H1 (cell line): ENCODE measurements around the gene SPATS2L. TPM values are rescaled to one million over a fixed set of nuclear protein-coding genes. Genes with fewer than 3 reads are reported as not detected.

ENCODE experiments used
- CTCF ChIA-PET: fragments of 300-600 bp; sonication (Branson Sonifier 250); formaldehyde crosslinking; loops from one replicate; lab custom pipeline; 2021; ENCODE audit not compliant: partially characterized antibody; lab: Charles Lee
- POLR2A ChIA-PET: fragments of 300-600 bp; sonication (Branson Sonifier 250); formaldehyde crosslinking; loops from one replicate; lab custom pipeline; 2021; ENCODE audit warnings: inconsistent platforms; ENCODE audit not compliant: partially characterized antibody; lab: Charles Lee
- DNase-seq, 2 experiments: peaks; one replicate each; pipeline versions ENCODE4 v3.0.0 to v3.0.0-alpha.2; 2010 to 2022; ENCODE audit warnings: low spot score in 2 of 2, low read depth in 1 of 2, mixed read lengths in 1 of 2
- FAIRE-seq: peaks from 2 replicates; lab custom pipeline; 2011; peaks lifted over from hg19 to GRCh38; lab: Jason Lieb, UNC
- H2AFZ ChIP-seq: 2 replicates; pipeline ENCODE4 v1.8.1; 2012; ENCODE audit warnings: low read length, inconsistent platforms
- H2AK5ac ChIP-seq: 2 replicates; pipeline ENCODE4 v1.6.1; 2013; ENCODE audit warnings: low read depth, low read length
- H2BK120ac ChIP-seq: replicated peaks from 2 replicates; pipeline ENCODE3; 2013; ENCODE audit warnings: low read depth, low read length, inconsistent platforms
- H2BK12ac ChIP-seq: 2 replicates; pipeline ENCODE4 v1.6.1; 2013; ENCODE audit warnings: low read depth, low read length
- H2BK15ac ChIP-seq: 2 replicates; pipeline ENCODE4 v1.6.1; 2013; ENCODE audit warnings: low read length
- H2BK20ac ChIP-seq: 2 replicates; pipeline ENCODE4 v1.6.1; 2013; ENCODE audit warnings: low read length
- H2BK5ac ChIP-seq: 2 replicates; pipeline ENCODE4 v1.6.1; 2013; ENCODE audit warnings: low read depth, low read length
- H3K14ac ChIP-seq: 2 replicates; pipeline ENCODE4 v1.6.1; 2013; ENCODE audit warnings: inconsistent platforms; ENCODE audit not compliant: insufficient read length
- H3K18ac ChIP-seq: 2 replicates; pipeline ENCODE4 v1.6.1; 2013; ENCODE audit warnings: low read length; ENCODE audit errors: extremely low read depth
- H3K23ac ChIP-seq: 2 replicates; pipeline ENCODE4 v1.6.1; 2013; ENCODE audit warnings: inconsistent platforms; ENCODE audit not compliant: insufficient read length
- H3K23me2 ChIP-seq: 2 replicates; pipeline ENCODE4 v1.6.1; 2013; ENCODE audit warnings: low read depth, low read length
- H3K27ac ChIP-seq: 2 replicates; pipeline ENCODE4 v1.6.1; 2011; ENCODE audit warnings: low read depth, low read length, inconsistent platforms
- H3K27me3 ChIP-seq, 4 experiments: replicated peaks in 1 of 4; 1 replicate in 1 of 4; 2 replicates in 3 of 4; pipeline versions ENCODE4 v1.6.1 to v1.8.1; 2011 to 2013; ENCODE audit warnings: low read length in 3 of 4, mild to moderate bottlenecking in 3 of 4, inconsistent platforms in 2 of 4, mixed read lengths in 2 of 4, moderate library complexity in 1 of 4; ENCODE audit not compliant: control insufficient read depth in 3 of 4, insufficient read depth in 3 of 4; ENCODE audit errors: extremely low read depth in 1 of 4
- H3K36me3 ChIP-seq, 4 experiments: 2 replicates each; pipeline versions ENCODE4 v1.6.1 to v1.8.1; 2011 to 2013; ENCODE audit warnings: mild to moderate bottlenecking in 4 of 4, low read length in 3 of 4, moderate library complexity in 2 of 4, control low read depth in 1 of 4, inconsistent platforms in 1 of 4; ENCODE audit not compliant: insufficient read depth in 4 of 4, control insufficient read depth in 2 of 4
- H3K4ac ChIP-seq: replicated peaks from 2 replicates; pipeline ENCODE3; 2013; ENCODE audit warnings: low read length, low read depth, mixed read lengths, inconsistent platforms; ENCODE audit not compliant: insufficient read length
- H3K4me1 ChIP-seq, 4 experiments: replicated peaks in 1 of 4; 1 replicate in 1 of 4; 2 replicates in 3 of 4; pipeline versions ENCODE4 v1.6.1 to v1.8.1; 2011 to 2013; ENCODE audit warnings: low read length in 3 of 4, inconsistent platforms in 2 of 4, mixed read lengths in 1 of 4; ENCODE audit not compliant: insufficient read depth in 4 of 4, control insufficient read depth in 3 of 4
- H3K4me2 ChIP-seq, 2 experiments: 2 replicates each; pipeline versions ENCODE4 v1.6.1 to v1.8.1; 2011 to 2013; ENCODE audit warnings: low read depth in 2 of 2, low read length in 2 of 2, control low read depth in 1 of 2, inconsistent platforms in 1 of 2, mild to moderate bottlenecking in 1 of 2; ENCODE audit not compliant: insufficient read depth in 1 of 2
- H3K4me3 ChIP-seq, 4 experiments: fragments of 200-600, 300-600 bp in 1 of 4; sonication (generic), shearing (Covaris generic), sonication (Bioruptor Twin) in 1 of 4; 2 replicates each; pipeline versions ENCODE4 v1.5.1 to v1.8.1; 2011 to 2016; ENCODE audit warnings: low read length in 4 of 4, low read depth in 3 of 4, control low read depth in 2 of 4, inconsistent platforms in 2 of 4, mild to moderate bottlenecking in 2 of 4, mixed read lengths in 1 of 4, moderate library complexity in 1 of 4; ENCODE audit not compliant: insufficient read depth in 2 of 4; ENCODE audit errors: extremely low read depth in 1 of 4
- H3K56ac ChIP-seq: replicated peaks from 2 replicates; pipeline ENCODE3; 2013; ENCODE audit warnings: low read depth, mild to moderate bottlenecking, mixed read lengths, low read length, inconsistent platforms; ENCODE audit not compliant: insufficient read length
- H3K79me1 ChIP-seq: 2 replicates; pipeline ENCODE4 v1.6.1; 2013; ENCODE audit warnings: low read depth, low read length, control low read depth
- H3K79me2 ChIP-seq, 2 experiments: 2 replicates each; pipeline versions ENCODE4 v1.6.1 to v1.8.1; 2012 to 2013; ENCODE audit warnings: low read length in 2 of 2, mild to moderate bottlenecking in 2 of 2, inconsistent platforms in 1 of 2; ENCODE audit not compliant: insufficient read depth in 2 of 2, control insufficient read depth in 1 of 2
- H3K9ac ChIP-seq, 4 experiments: replicated peaks in 1 of 4; 1 replicate in 1 of 4; 2 replicates in 3 of 4; pipeline versions ENCODE4 v1.6.1 to v1.8.1; 2011 to 2013; ENCODE audit warnings: low read depth in 3 of 4, low read length in 3 of 4, control low read depth in 2 of 4, mild to moderate bottlenecking in 2 of 4, moderate library complexity in 2 of 4, inconsistent platforms in 1 of 4; ENCODE audit errors: extremely low read depth in 1 of 4
- H3K9me3 ChIP-seq, 2 experiments: 2 replicates each; pipeline versions ENCODE4 v1.6.1 to v1.8.1; 2012 to 2013; ENCODE audit warnings: mild to moderate bottlenecking in 2 of 2, moderate library complexity in 2 of 2, control low read depth in 1 of 2, inconsistent platforms in 1 of 2, low read depth in 1 of 2, low read length in 1 of 2, mixed read lengths in 1 of 2; ENCODE audit not compliant: insufficient read depth in 2 of 2
- H4K20me1 ChIP-seq, 2 experiments: replicated peaks in 1 of 2; 2 replicates each; pipeline versions ENCODE3 to v1.8.1; 2011 to 2013; ENCODE audit warnings: inconsistent platforms in 2 of 2, low read length in 2 of 2, mild to moderate bottlenecking in 1 of 2; ENCODE audit not compliant: insufficient read depth in 2 of 2, control insufficient read depth in 1 of 2
- H4K5ac ChIP-seq: 2 replicates; pipeline ENCODE4 v1.6.1; 2013; ENCODE audit warnings: low read length, low read depth, mixed read lengths, inconsistent platforms; ENCODE audit not compliant: insufficient read length
- H4K8ac ChIP-seq: 2 replicates; pipeline ENCODE4 v1.8.0; 2013; ENCODE audit warnings: mild to moderate bottlenecking, moderate library complexity, low read length, inconsistent platforms; ENCODE audit not compliant: insufficient read depth; ENCODE audit errors: extremely low read depth
- H4K91ac ChIP-seq: replicated peaks from 2 replicates; pipeline ENCODE3; 2013; ENCODE audit warnings: low read length, mixed read lengths, inconsistent platforms; ENCODE audit not compliant: insufficient read length
- BACH1 ChIP-seq: IDR thresholded peaks from 2 replicates; pipeline ENCODE4 v1.6.1; 2012; ENCODE audit warnings: low read length, improper control_type of control experiment
- MAX ChIP-seq: IDR thresholded peaks from 2 replicates; pipeline ENCODE4 v1.6.1; 2012; ENCODE audit warnings: inconsistent platforms
- SIN3A ChIP-seq, 2 experiments: IDR thresholded peaks in 1 of 2; conservative IDR thresholded peaks in 1 of 2; 2 replicates each; pipeline ENCODE4 v1.6.1; 2011 to 2012; ENCODE audit warnings: low read length in 2 of 2, improper control_type of control experiment in 1 of 2, low read depth in 1 of 2, mild to moderate bottlenecking in 1 of 2
- WGBS, 2 experiments: shearing (Covaris generic) in 1 of 2; methylation state at CpG; one replicate each; pipeline versions ENCODE4 v1.1.6 to v1.1.7; 2013 to 2015; ENCODE audit warnings: low lambda C conversion rate in 2 of 2, mixed read lengths in 2 of 2, inconsistent platforms in 1 of 2, low coverage in 1 of 2, missing lambda C conversion rate in 1 of 2; ENCODE audit not compliant: insufficient replicate concordance in 2 of 2, insufficient coverage in 1 of 2, insufficient read length in 1 of 2; ENCODE audit errors: extremely low coverage in 1 of 2, missing lambda C conversion rate in 1 of 2; 5-methylcytosine and 5-hydroxymethylcytosine counted together
- polyA plus RNA-seq, 7 experiments: library from polyadenylated mRNA; depleted of rRNA in 3 of 7; stranded (reverse) in 5 of 7; unstranded in 2 of 7; fragments of >200 nt in 5 of 7; fragments of 200-250 nt in 2 of 7; gene quantifications; 1 replicate in 5 of 7; 2 replicates in 1 of 7; 4 replicates in 1 of 7; pipeline versions ENCODE4 v1.2.1 to v1.2.3, GENCODE V29; 2011 to 2013; ENCODE audit warnings: missing spikeins in 2 of 7, mixed read lengths in 2 of 7
- total RNA-seq: library from RNA; stranded (reverse); fragmentation: NEBNext Ultra II Directional; extraction: Animal tissue kit (Norgen Biotek cat#: 25700); gene quantifications from 2 replicates; pipeline ENCODE4 v1.2.1, GENCODE V29; 2021

Gene SPATS2L
- total and polyA plus RNA-seq, 2 of the 8 experiments (the other 6 are each of a cell fraction or from before 2014, with no cell fraction given) = 67.3 to 189 TPM

- no peak overlapping the region for H3K4me2 ChIP-seq
- H3K79me1 ChIP-seq = no peaks in the 10 kb centered on the region
- no peak overlapping the region for H2AK5ac ChIP-seq
- TF ChIP-seq MAX (no peak), SIN3A (conservative IDR thresholded peaks at IDR 0.05 in 1 of 2, IDR thresholded peaks at IDR 0.05 in 1 of 2; ENCODE audit: low read depth in 1 of 2, low read length in 2 of 2) (no peak), BACH1 (no peak)
- TF ChIP-seq, all 59 proteins: peak for 0
- no peak overlapping the region for H3K4me3 ChIP-seq
- FAIRE-seq = no peak
- H3K14ac ChIP-seq = no peak overlapping the region
- ChIA-PET POLR2A (no interaction called here), CTCF (no interaction called here)
- H3K23me2 ChIP-seq = no peaks in the 10 kb centered on the region
- no peaks in the 10 kb centered on the region for H3K27me3 ChIP-seq
- no peaks in the 10 kb centered on the region for H3K79me2 ChIP-seq
- H2BK120ac ChIP-seq = no peak overlapping the region
- no peaks in the 10 kb centered on the region for H4K20me1 ChIP-seq
- H2BK15ac ChIP-seq = no peak overlapping the region
- no peak overlapping the region for H2BK12ac ChIP-seq
- no peak overlapping the region for H3K23ac ChIP-seq
- no peak overlapping the region for H4K91ac ChIP-seq
- no peaks in the 10 kb centered on the region; a peak in 1 of 7 replicates for H3K4me1 ChIP-seq
- H3K9ac ChIP-seq = no peak overlapping the region
- no peak overlapping the region for H4K5ac ChIP-seq
- H4K8ac ChIP-seq = no peak overlapping the region
- peak overlapping the region; percentile 27; the same call in 1 of the 2 replicates for H2BK20ac ChIP-seq
- 93% methylated on average over 7 of the region's 7 CpGs; no CpG with 5 or more reads in 1 of the 2 experiments for WGBS, 2 experiments
- peak overlapping the region; percentile 9; the same call in 1 of the 2 replicates for H3K18ac ChIP-seq
- no peak overlapping the region for H3K4ac ChIP-seq
- H2BK5ac ChIP-seq = no peak overlapping the region
- no peak for DNase-seq
- no peak overlapping the region for H3K56ac ChIP-seq
- peak overlapping the region; percentile 76 for H2AFZ ChIP-seq
- H3K27ac ChIP-seq = no peak overlapping the region
- no peaks in the 10 kb centered on the region for H3K36me3 ChIP-seq
- H3K9me3 ChIP-seq = peaks cover 6 to 10% of the 10 kb centered on the region in 2 experiments; a peak in 2 of 4 replicates
Observed at GRCh38 chr2:200258881-200259576, 47.5 kb upstream of the SPATS2L start.
